ENCODE measurements around the gene KRT78. TPM values are rescaled to one million over a fixed set of nuclear protein-coding genes. Genes with fewer than 3 reads are reported as not detected.

Gene KRT78
- total and polyA plus RNA-seq, 2 donors = not detected

- H3K36me3 ChIP-seq (ENCODE audit: insufficient read depth) = no peaks in the 10 kb centered on the region
- no peak for DNase-seq (ENCODE audit: extremely low spot score)
- H3K4me1 ChIP-seq (ENCODE audit: insufficient read depth) = no peaks in the 10 kb centered on the region
- H3K4me3 ChIP-seq (ENCODE audit: low read depth, low read length) = no peak overlapping the region
- H3K27ac ChIP-seq (ENCODE audit: low read depth) = no peak overlapping the region
- WGBS = 66% methylated on average over 19 of the region's 19 CpGs
Measured at GRCh38 chr12:52790427-52791270, 58.1 kb downstream of the KRT78 start.

- DNase-seq (ENCODE audit: extremely low spot score) = no peak
- H3K36me3 ChIP-seq (ENCODE audit: insufficient read depth) = no peaks in the 10 kb centered on the region
- no peak overlapping the region for H3K27ac ChIP-seq (ENCODE audit: low read depth)
- H3K4me1 ChIP-seq (ENCODE audit: insufficient read depth) = no peaks in the 10 kb centered on the region
- WGBS = 29% methylated on average over 50 of the region's 50 CpGs
- no peak overlapping the region for H3K4me3 ChIP-seq (ENCODE audit: low read depth, low read length)
Measured at GRCh38 chr12:52789637-52790426, 59.0 kb downstream of the KRT78 start.

GRCh38 chr12:52788876-52789636 lies 59.7 kb downstream of the KRT78 start:
- H3K4me1 ChIP-seq (ENCODE audit: insufficient read depth) = no peaks in the 10 kb centered on the region
- WGBS = 98% methylated on average over 11 of the region's 11 CpGs
- H3K27ac ChIP-seq (ENCODE audit: low read depth) = no peak overlapping the region
- DNase-seq (ENCODE audit: extremely low spot score) = no peak
- no peaks in the 10 kb centered on the region for H3K36me3 ChIP-seq (ENCODE audit: insufficient read depth)
- H3K4me3 ChIP-seq (ENCODE audit: low read depth, low read length) = no peak overlapping the region

- WGBS = 71% methylated on average over 6 of the region's 6 CpGs
- no peak for DNase-seq (ENCODE audit: extremely low spot score)
- no peaks in the 10 kb centered on the region for H3K36me3 ChIP-seq (ENCODE audit: insufficient read depth)
- no peak overlapping the region for H3K4me3 ChIP-seq (ENCODE audit: low read depth, low read length)
- H3K4me1 ChIP-seq (ENCODE audit: insufficient read depth) = no peaks in the 10 kb centered on the region
- H3K27ac ChIP-seq (ENCODE audit: low read depth) = no peak overlapping the region
Measured at GRCh38 chr12:52788192-52788875, 60.5 kb downstream of the KRT78 start.

Other genes starting within 250 kb of the KRT78 start
- gene KRT72, start 247.5 kb downstream of the KRT78 start, total RNA-seq = not detected
- not detected for gene KRT72, start 247.5 kb downstream of the KRT78 start, polyA plus RNA-seq
- 0.11 TPM for gene KRT73, start 230.4 kb downstream of the KRT78 start, total RNA-seq
- gene KRT73, start 230.4 kb downstream of the KRT78 start, polyA plus RNA-seq = not detected
- not detected for gene KRT2, start 196.8 kb downstream of the KRT78 start, total RNA-seq
- gene KRT2, start 196.8 kb downstream of the KRT78 start, polyA plus RNA-seq = not detected
- gene KRT1, start 168.6 kb downstream of the KRT78 start, total RNA-seq = 0.42 TPM
- not detected for gene KRT1, start 168.6 kb downstream of the KRT78 start, polyA plus RNA-seq
- not detected for gene KRT77, start 145.5 kb downstream of the KRT78 start, total RNA-seq
- gene KRT77, start 145.5 kb downstream of the KRT78 start, polyA plus RNA-seq = not detected
- gene KRT76, start 71.6 kb downstream of the KRT78 start, total RNA-seq = not detected
- gene KRT76, start 71.6 kb downstream of the KRT78 start, polyA plus RNA-seq = not detected
- gene KRT3, start 52.9 kb downstream of the KRT78 start, total RNA-seq = not detected
- gene KRT3, start 52.9 kb downstream of the KRT78 start, polyA plus RNA-seq = not detected
- gene KRT4, start 34.9 kb downstream of the KRT78 start, total RNA-seq = 6.3 TPM
- gene KRT4, start 34.9 kb downstream of the KRT78 start, polyA plus RNA-seq = not detected
- gene KRT79, start 14.7 kb downstream of the KRT78 start, total RNA-seq = not detected
- not detected for gene KRT79, start 14.7 kb downstream of the KRT78 start, polyA plus RNA-seq
- gene KRT8, start 56.1 kb upstream of the KRT78 start, total RNA-seq = 96.2 TPM
- 202 TPM for gene KRT8, start 56.1 kb upstream of the KRT78 start, polyA plus RNA-seq
- gene KRT18, start 100.1 kb upstream of the KRT78 start, total RNA-seq = 81.8 TPM
- 70.9 TPM for gene KRT18, start 100.1 kb upstream of the KRT78 start, polyA plus RNA-seq
- gene EIF4B, start 157.5 kb upstream of the KRT78 start, total RNA-seq = 743 TPM
- gene EIF4B, start 157.5 kb upstream of the KRT78 start, polyA plus RNA-seq = 246 TPM
- gene TNS2, start 201.1 kb upstream of the KRT78 start, total RNA-seq = 57.9 TPM
- gene TNS2, start 201.1 kb upstream of the KRT78 start, polyA plus RNA-seq = 178 TPM
- gene SPRYD3, start 230.4 kb upstream of the KRT78 start, total RNA-seq = 9.0 TPM
- 66.3 TPM for gene SPRYD3, start 230.4 kb upstream of the KRT78 start, polyA plus RNA-seq
- gene IGFBP6, start 248.7 kb upstream of the KRT78 start, total RNA-seq = 39.8 TPM
- 461 TPM for gene IGFBP6, start 248.7 kb upstream of the KRT78 start, polyA plus RNA-seq